Uterus (tissue), 4 donors: Measurements from ENCODE around the gene KCNN3. TPM values are rescaled to one million over a fixed set of nuclear protein-coding genes. Genes with fewer than 3 reads are reported as not detected.

Experiments used
- DNase-seq, 2 donors: peaks; one replicate each; pipeline ENCODE4 v3.0.0-alpha.2; 2019 to 2020
- H3K27ac ChIP-seq, 2 donors: fragments of 200-600 bp; sonication (generic); 1 replicate in 1 of 2; 2 replicates in 1 of 2; pipeline ENCODE4 v1.5.1; 2016 to 2018
- H3K27me3 ChIP-seq, 2 donors: fragments of 200-600 bp; sonication (generic); one replicate each; pipeline ENCODE4 v1.5.1; 2018 to 2019; ENCODE audit warnings: control low read depth in 1 of 2
- H3K36me3 ChIP-seq, 2 donors: fragments of 200-600 bp; sonication (generic); one replicate each; pipeline ENCODE4 v1.5.1; 2019; ENCODE audit warnings: control low read depth in 1 of 2
- H3K4me1 ChIP-seq, 2 donors: fragments of 200-600 bp; sonication (generic); one replicate each; pipeline ENCODE4 v1.5.1; 2018 to 2019; ENCODE audit warnings: control low read depth in 1 of 2
- H3K4me3 ChIP-seq, 2 donors: fragments of 200-600 bp; sonication (generic); 1 replicate in 1 of 2; 2 replicates in 1 of 2; pipeline ENCODE4 v1.5.1; 2018 to 2019; ENCODE audit warnings: mild to moderate bottlenecking in 1 of 2
- H3K9me3 ChIP-seq, 2 donors: fragments of 200-600 bp; sonication (generic); one replicate each; pipeline ENCODE4 v1.5.1; 2019; ENCODE audit warnings: control low read depth in 1 of 2
- POLR2A ChIP-seq, 2 donors: fragments of 450-650 bp; IDR thresholded peaks; one replicate each; pipeline ENCODE4 v1.6.1; 2016; ENCODE audit warnings: antibody characterized with exemption in 2 of 2, mild to moderate bottlenecking in 1 of 2, moderate library complexity in 1 of 2
- intact Hi-C: fragments of 100-400 bp; cut with DNase I; formaldehyde crosslinking; loops from one replicate; pipeline ENCODE4 v1.15.1; 2023; ENCODE audit warnings: low total_unique reads
- total RNA-seq, 4 donors: library from RNA; depleted of rRNA in 3 of 4; stranded (reverse); fragments of >200 nt in 3 of 4; gene quantifications; one replicate each; pipeline versions ENCODE4 v1.1.0 to v1.2.4, GENCODE V29; 2014 to 2023
- TF ChIP-seq, protein P1 (sequence below), 4 experiments: fragments of 200-600 bp in 2 of 4; fragments of 450-650 bp in 2 of 4; sonication (generic) in 2 of 4; IDR thresholded peaks; one replicate each; pipeline ENCODE4 v1.5.1; 2016 to 2019; ENCODE audit warnings: antibody characterized with exemption in 4 of 4, mild to moderate bottlenecking in 2 of 4, moderate library complexity in 1 of 4
- donor health status: DM: yes; HTN: yes; CAD: no.

The KCNN3 gene
- total RNA-seq, 4 donors from 2014 or later: 7.1 to 35.5 (median 12.1) TPM

DNA sequence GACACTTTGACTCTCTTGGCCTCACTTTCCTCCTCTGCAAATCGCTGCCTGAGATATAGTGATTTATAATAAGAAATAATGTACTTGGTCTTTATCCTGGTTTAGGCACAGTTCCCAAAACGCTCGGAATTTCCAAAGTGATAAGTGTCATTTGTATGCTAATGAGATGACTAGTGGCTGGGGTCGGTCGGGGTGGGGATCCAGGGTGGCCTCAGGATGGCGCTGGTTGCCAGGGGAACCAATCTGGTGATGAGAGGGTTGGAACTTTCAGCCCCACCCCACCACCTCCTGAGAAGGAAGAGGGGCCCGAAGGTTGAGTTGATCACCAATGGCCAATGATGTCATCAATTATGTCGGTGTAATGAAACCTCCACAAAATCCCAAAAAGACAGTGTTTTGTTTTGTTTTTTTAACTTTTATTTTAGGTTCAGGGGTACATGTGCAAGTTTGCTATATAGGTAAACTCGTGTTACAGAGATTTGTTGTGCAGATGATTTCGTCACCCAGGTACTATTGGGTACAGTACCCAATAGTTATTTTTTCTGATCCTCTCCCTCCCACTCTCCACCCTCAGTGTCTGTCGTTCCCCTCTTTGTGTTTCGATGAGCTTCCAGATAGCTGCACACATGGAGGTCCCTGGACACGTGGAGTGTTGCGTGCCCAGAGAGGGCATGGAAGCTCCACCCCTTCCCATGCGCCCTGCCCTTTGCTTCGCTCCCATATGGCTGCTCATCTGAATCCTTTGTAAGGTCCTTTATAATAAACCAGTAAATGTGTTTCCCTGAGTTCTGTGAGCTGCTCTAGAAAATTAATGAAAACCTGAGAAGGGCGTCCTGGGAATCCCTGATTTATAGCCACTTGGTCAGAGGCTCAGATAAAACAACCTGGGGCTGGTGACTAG is 97.2 kb downstream of the KCNN3 start:
- H3K27me3 ChIP-seq: no peaks in the 10 kb centered on the region
- H3K4me3 ChIP-seq: no peak overlapping the region
- peaks cover 6% of the 10 kb centered on the region in 2 donors for H3K4me1 ChIP-seq
- no peaks in the 10 kb centered on the region for H3K9me3 ChIP-seq
- intact Hi-C loops: no loop called here
- DNase-seq: peak in 1 of 2 donors; percentile 13
- TF ChIP-seq, protein P1, sequence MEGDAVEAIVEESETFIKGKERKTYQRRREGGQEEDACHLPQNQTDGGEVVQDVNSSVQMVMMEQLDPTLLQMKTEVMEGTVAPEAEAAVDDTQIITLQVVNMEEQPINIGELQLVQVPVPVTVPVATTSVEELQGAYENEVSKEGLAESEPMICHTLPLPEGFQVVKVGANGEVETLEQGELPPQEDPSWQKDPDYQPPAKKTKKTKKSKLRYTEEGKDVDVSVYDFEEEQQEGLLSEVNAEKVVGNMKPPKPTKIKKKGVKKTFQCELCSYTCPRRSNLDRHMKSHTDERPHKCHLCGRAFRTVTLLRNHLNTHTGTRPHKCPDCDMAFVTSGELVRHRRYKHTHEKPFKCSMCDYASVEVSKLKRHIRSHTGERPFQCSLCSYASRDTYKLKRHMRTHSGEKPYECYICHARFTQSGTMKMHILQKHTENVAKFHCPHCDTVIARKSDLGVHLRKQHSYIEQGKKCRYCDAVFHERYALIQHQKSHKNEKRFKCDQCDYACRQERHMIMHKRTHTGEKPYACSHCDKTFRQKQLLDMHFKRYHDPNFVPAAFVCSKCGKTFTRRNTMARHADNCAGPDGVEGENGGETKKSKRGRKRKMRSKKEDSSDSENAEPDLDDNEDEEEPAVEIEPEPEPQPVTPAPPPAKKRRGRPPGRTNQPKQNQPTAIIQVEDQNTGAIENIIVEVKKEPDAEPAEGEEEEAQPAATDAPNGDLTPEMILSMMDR (IDR thresholded peaks at IDR 0.05): no peak
- TF ChIP-seq POLR2A (IDR thresholded peaks at IDR 0.05): no peak
- no peaks in the 10 kb centered on the region for H3K36me3 ChIP-seq
- H3K27ac ChIP-seq: no peak overlapping the region

DNA sequence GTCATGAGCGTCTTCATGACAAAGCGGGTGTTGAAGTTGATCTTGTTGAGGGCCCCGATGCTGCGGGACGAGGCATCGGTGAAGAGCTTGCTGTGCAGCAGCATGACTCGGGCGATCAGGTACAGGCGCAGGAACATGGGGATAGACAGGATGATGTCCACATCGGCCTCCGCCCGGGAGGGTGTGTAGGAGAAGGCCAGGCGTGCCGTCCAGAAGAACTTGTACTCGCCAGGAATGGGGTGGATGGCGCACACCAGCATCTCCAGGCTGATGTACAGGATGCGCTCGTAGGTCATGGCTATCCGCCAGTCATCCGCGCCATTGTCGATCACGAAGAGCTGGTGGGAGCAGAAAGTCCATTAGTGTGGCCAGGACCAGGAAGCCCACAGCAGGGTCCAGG is 98.0 kb downstream of the KCNN3 start:
- no peak overlapping the region for H3K4me3 ChIP-seq
- intact Hi-C loops: no loop called here

DNA sequence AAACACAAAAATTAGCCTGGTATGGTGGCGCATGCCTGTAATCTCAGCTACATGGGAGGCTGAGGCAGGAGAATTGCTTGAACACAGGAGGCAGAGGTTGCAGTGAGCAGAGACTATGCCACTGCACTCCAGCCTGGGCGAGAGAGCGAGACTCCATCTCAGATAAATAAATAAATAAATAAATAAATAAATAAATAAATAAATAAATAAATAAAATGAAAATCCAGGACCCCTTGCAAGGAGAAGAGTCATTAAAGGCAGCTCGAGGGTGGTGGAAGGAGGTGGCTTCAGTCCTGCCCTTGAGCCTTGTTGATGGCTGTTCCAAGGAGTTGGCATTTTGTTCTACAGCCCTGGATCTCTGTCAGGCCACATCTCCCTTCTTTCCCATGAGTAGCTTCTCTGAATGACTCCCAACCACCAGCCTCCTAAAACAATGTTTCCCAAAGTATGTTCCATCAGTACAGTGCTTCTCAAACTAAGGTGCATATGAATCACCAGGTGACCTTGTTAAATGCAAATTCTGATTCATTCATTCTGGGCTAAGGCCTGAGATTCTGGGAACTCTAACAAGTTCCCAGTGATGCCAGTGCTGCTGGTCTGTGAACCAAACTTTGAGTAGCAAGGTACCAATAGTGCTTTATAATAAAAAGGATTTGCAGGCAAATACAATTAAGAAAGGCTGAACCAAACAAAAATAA is 99.0 kb downstream of the KCNN3 start:
- DNase-seq: peak in 1 of 2 donors; percentile 3

More for the DNA sequence above, 98.0 kb downstream of the KCNN3 start:
- peak in 1 of 2 donors; percentile 18 for DNase-seq
- Histone ChIP-seq H3K27me3 (no peaks in the 10 kb centered on the region), H3K36me3 (no peaks in the 10 kb centered on the region), H3K27ac (no peak overlapping the region), H3K4me1 (peaks cover 8 to 10% of the 10 kb centered on the region in 2 donors), H3K9me3 (no peaks in the 10 kb centered on the region)
- TF ChIP-seq, protein P1 (IDR thresholded peaks at IDR 0.05): no peak
- no peak for TF ChIP-seq POLR2A (IDR thresholded peaks at IDR 0.05)

DNA sequence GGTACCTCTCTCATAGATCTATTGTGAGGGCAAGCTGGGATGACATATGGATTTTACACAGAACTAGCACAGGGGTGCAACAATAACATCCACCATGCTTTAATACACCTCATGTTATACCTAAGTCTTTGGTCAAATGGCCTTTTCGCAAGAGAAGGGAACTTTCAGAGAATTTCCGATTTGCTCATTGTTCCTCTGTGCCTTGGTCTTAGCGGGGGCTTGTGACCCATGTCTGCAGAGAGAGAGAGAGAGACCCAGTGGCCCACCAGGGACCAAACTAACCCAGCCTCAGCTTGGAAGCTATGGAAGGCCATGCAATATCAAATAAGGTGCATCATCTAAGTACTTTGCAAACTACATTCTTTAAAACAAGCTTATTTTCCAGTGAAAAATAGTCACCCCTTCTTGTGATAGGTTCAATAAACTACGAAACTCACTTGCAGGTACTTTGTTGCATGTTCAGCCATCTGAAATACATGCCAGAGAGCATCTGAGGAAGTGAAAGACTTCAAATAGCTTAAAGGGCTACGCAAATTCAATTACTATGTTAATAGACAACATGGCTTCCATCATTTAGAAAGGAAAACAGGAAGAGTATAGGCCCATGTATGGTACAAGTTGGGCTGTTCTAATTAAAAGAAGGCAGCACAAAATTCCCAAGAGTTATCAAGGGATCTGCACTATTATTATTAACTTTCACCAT is 100.7 kb downstream of the KCNN3 start:
- Histone ChIP-seq H3K4me3 (no peak overlapping the region), H3K9me3 (no peaks in the 10 kb centered on the region), H3K27ac (peak overlapping the region; percentile 80 to 87), H3K27me3 (no peaks in the 10 kb centered on the region), H3K4me1 (peaks cover 8 to 10% of the 10 kb centered on the region in 2 donors), H3K36me3 (no peaks in the 10 kb centered on the region)
- intact Hi-C loops: no loop called here
- DNase-seq: peak in 1 of 2 donors; percentile 6
- TF ChIP-seq, protein P1 (IDR thresholded peaks at IDR 0.05): no peak
- TF ChIP-seq POLR2A (IDR thresholded peaks at IDR 0.05): no peak

More for the DNA sequence above, 99.0 kb downstream of the KCNN3 start:
- TF ChIP-seq, protein P1 (IDR thresholded peaks at IDR 0.05): no peak
- TF ChIP-seq POLR2A (IDR thresholded peaks at IDR 0.05): no peak
- Histone ChIP-seq H3K27ac (no peak overlapping the region), H3K36me3 (no peaks in the 10 kb centered on the region), H3K9me3 (no peaks in the 10 kb centered on the region), H3K4me3 (no peak overlapping the region), H3K4me1 (peaks cover 8 to 10% of the 10 kb centered on the region in 2 donors), H3K27me3 (no peaks in the 10 kb centered on the region)
- intact Hi-C loops: no loop called here
